Tibial nerve (tissue), 4 donors: ENCODE data around the gene ALK. TPM values are rescaled to one million over a fixed set of nuclear protein-coding genes. Genes with fewer than 3 reads are reported as not detected.

Experiments
- DNase-seq, 2 donors: peaks; one replicate each; pipeline ENCODE4 v3.0.0-alpha.2; 2019; ENCODE audit warnings: low spot score in 2 of 2
- H3K27ac ChIP-seq, 4 donors: fragments of 200-600 bp; sonication (generic) in 3 of 4; one replicate each; pipeline ENCODE4 v1.5.1; 2017 to 2019; ENCODE audit warnings: mild to moderate bottlenecking in 1 of 4
- H3K27me3 ChIP-seq, 2 donors: fragments of 200-600 bp; sonication (generic) in 1 of 2; one replicate each; pipeline versions ENCODE4 v1.5.1 to v1.6.0; 2017 to 2019
- H3K36me3 ChIP-seq, 3 donors: fragments of 200-600 bp; sonication (generic); one replicate each; pipeline ENCODE4 v1.5.1; 2018 to 2019
- H3K4me1 ChIP-seq, 4 donors: fragments of 200-600 bp; sonication (generic) in 3 of 4; one replicate each; pipeline ENCODE4 v1.5.1; 2017 to 2019
- H3K4me3 ChIP-seq, 4 donors: fragments of 200-600 bp; sonication (generic) in 3 of 4; one replicate each; pipeline ENCODE4 v1.5.1; 2017 to 2019; ENCODE audit warnings: mild to moderate bottlenecking in 1 of 4, moderate library complexity in 1 of 4
- H3K9me3 ChIP-seq, 4 donors: fragments of 200-600 bp; sonication (generic) in 3 of 4; one replicate each; pipeline ENCODE4 v1.5.1; 2017 to 2019
- CTCF ChIP-seq, 5 experiments: fragments of 200-600 bp in 3 of 5; fragments of 450-650 bp in 2 of 5; sonication (generic) in 3 of 5; IDR thresholded peaks; one replicate each; pipeline ENCODE4 v1.5.1; 2016 to 2019; ENCODE audit warnings: antibody characterized with exemption in 5 of 5, mild to moderate bottlenecking in 3 of 5, moderate library complexity in 2 of 5
- EP300 ChIP-seq, 2 donors: sonication (generic); formaldehyde crosslinking; IDR thresholded peaks; one replicate each; pipeline ENCODE4 v1.6.1; 2017; ENCODE audit warnings: antibody characterized with exemption in 2 of 2, mild to moderate bottlenecking in 1 of 2
- POLR2A ChIP-seq, 2 donors: fragments of 450-650 bp; IDR thresholded peaks; one replicate each; pipeline ENCODE4 v1.6.1; 2017; ENCODE audit warnings: antibody characterized with exemption in 2 of 2, mild to moderate bottlenecking in 2 of 2, moderate library complexity in 2 of 2
- WGBS, 2 donors: methylation state at CpG; one replicate each; pipeline ENCODE4 v1.1.5; 2018; 5-methylcytosine and 5-hydroxymethylcytosine counted together
- total RNA-seq, 4 donors: library from RNA; depleted of rRNA; stranded (reverse); fragments of >200 nt; gene quantifications; one replicate each; pipeline ENCODE4 v1.1.0, GENCODE V29; 2016

The ALK gene
- total RNA-seq, 4 donors from 2014 or later: 0.39 to 4.8 (median 0.66) TPM

- Histone ChIP-seq H3K4me3 (no peak overlapping the region), H3K27ac (no peak overlapping the region), H3K36me3 (no peaks in the 10 kb centered on the region), H3K9me3 (no peaks in the 10 kb centered on the region), H3K27me3 (no peaks in the 10 kb centered on the region), H3K4me1 (no peaks in the 10 kb centered on the region)
- 60 to 75% methylated on average over 4 of the region's 4 CpGs for WGBS, 2 donors
- no peak for TF ChIP-seq CTCF (IDR thresholded peaks at IDR 0.05)
- no peak for TF ChIP-seq EP300 (IDR thresholded peaks at IDR 0.05)
- no peak for TF ChIP-seq POLR2A (IDR thresholded peaks at IDR 0.05)
- no peak for DNase-seq
Measured at GRCh38 chr2:29487967-29488555, 433.3 kb downstream of the ALK start.

- Histone ChIP-seq H3K9me3 (no peaks in the 10 kb centered on the region), H3K36me3 (no peaks in the 10 kb centered on the region), H3K4me1 (no peaks in the 10 kb centered on the region), H3K4me3 (no peak overlapping the region), H3K27ac (no peak overlapping the region), H3K27me3 (no peaks in the 10 kb centered on the region)
- no peak for DNase-seq
- TF ChIP-seq POLR2A (IDR thresholded peaks at IDR 0.05) (no peak), CTCF (IDR thresholded peaks at IDR 0.05) (no peak), EP300 (IDR thresholded peaks at IDR 0.05) (no peak)
- WGBS, 2 donors: 37 to 60% methylated on average over 3 of the region's 3 CpGs
Measured at GRCh38 chr2:29485631-29486030, 435.8 kb downstream of the ALK start.

- Histone ChIP-seq H3K36me3 (no peaks in the 10 kb centered on the region), H3K27ac (no peak overlapping the region), H3K9me3 (no peaks in the 10 kb centered on the region), H3K4me3 (no peak overlapping the region), H3K27me3 (no peaks in the 10 kb centered on the region), H3K4me1 (no peaks in the 10 kb centered on the region)
- no peak for TF ChIP-seq POLR2A (IDR thresholded peaks at IDR 0.05)
- no peak for TF ChIP-seq CTCF (IDR thresholded peaks at IDR 0.05)
- no peak for TF ChIP-seq EP300 (IDR thresholded peaks at IDR 0.05)
- DNase-seq: no peak
Measured at GRCh38 chr2:29485117-29485516, 436.3 kb downstream of the ALK start.

- no peaks in the 10 kb centered on the region for H3K36me3 ChIP-seq
- TF ChIP-seq EP300 (IDR thresholded peaks at IDR 0.05) (no peak), POLR2A (IDR thresholded peaks at IDR 0.05) (no peak), CTCF (IDR thresholded peaks at IDR 0.05) (no peak)
- H3K4me3 ChIP-seq: no peak overlapping the region
- WGBS, 2 donors: 89 to 92% methylated on average over 3 of the region's 3 CpGs
- H3K4me1 ChIP-seq: no peaks in the 10 kb centered on the region
- no peak for DNase-seq
- no peaks in the 10 kb centered on the region for H3K9me3 ChIP-seq
- H3K27ac ChIP-seq: no peak overlapping the region
- no peaks in the 10 kb centered on the region for H3K27me3 ChIP-seq
Measured at GRCh38 chr2:29482867-29483266, 438.5 kb downstream of the ALK start.

- Histone ChIP-seq H3K4me3 (no peak overlapping the region), H3K27me3 (no peaks in the 10 kb centered on the region), H3K9me3 (no peaks in the 10 kb centered on the region), H3K4me1 (no peaks in the 10 kb centered on the region), H3K36me3 (no peaks in the 10 kb centered on the region), H3K27ac (no peak overlapping the region)
- no peak for TF ChIP-seq CTCF (IDR thresholded peaks at IDR 0.05)
- DNase-seq: no peak
- WGBS, 2 donors: 95 to 98% methylated on average over 2 of the region's 2 CpGs
Measured at GRCh38 chr2:29482348-29482747, 439.0 kb downstream of the ALK start.
